ENCODE results near the gene TTC38. TPM values are rescaled to one million over a fixed set of nuclear protein-coding genes. Genes with fewer than 3 reads are reported as not detected.
"Not testable (repeated sequence)": the region's sequence is repeated elsewhere in the genome, so short reads cannot be mapped to it uniquely, and the experiment has no call there.

TTC38 gene
- total RNA-seq, 1 experiment from 2014 or later = 13.7 TPM

DNA sequence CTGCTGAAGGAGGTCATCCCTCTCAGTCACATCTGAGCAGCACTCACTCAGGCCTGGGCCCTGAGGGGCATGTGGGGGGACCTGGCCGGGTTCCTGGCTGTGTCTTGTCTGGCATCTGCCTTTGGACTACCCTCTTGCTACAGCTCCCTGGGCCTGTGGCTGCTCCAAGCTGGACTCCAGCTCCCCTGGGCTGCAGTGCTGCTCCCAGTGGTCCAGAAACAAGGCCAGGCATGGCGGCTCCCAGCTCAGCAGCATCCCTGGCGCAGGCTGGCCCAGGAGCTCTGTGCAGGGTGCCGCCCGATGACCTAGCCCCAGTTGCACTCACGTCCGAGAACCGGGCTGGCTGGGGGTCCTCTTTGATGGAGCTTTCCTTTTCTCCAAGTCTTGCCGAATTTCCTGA, 23.0 kb upstream of the TTC38 start:
- no peak for DNase-seq (ENCODE audit: extremely low read depth, low read depth)

DNA sequence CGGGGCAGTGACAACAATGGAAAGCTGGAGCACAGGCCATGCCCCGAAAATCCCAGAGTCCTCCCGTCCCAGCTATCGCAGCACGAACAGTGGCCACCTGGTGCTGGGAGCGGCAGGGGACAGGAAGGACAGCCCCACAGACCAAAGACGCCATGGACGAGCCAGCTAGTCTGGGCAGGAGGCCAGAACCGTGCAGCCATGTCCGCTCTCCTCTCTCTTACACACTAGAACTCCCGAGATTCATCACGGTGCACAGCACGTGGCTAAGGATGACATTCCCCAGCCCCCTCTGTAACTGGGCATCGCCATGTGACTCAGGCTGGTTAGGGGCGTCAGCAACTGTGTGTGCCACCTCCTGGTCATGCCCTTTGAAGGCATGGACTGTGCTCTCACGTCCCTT, 22.3 kb upstream of the TTC38 start:
- no peak for DNase-seq (ENCODE audit: extremely low read depth, low read depth)

DNA sequence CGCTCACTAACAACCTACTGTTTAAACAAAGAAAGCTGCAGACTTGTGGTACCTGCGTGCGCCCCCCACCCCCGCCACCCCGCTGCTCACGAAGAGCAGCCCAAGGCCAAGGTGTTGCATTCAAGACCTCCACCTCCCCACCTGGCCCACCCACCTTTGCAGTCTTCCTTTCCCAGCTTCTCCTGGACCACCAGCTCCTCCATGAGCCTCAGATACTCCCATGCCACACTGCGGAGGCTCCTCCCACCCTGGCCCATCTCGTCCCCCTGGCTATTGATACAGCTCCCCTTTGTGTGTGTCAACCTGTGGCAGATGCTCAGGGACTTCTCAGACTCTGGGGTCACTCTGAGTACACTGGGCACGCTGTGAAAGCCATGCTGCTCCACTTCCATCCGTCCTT, 21.6 kb upstream of the TTC38 start:
- no peak for DNase-seq (ENCODE audit: extremely low read depth, low read depth)

DNA sequence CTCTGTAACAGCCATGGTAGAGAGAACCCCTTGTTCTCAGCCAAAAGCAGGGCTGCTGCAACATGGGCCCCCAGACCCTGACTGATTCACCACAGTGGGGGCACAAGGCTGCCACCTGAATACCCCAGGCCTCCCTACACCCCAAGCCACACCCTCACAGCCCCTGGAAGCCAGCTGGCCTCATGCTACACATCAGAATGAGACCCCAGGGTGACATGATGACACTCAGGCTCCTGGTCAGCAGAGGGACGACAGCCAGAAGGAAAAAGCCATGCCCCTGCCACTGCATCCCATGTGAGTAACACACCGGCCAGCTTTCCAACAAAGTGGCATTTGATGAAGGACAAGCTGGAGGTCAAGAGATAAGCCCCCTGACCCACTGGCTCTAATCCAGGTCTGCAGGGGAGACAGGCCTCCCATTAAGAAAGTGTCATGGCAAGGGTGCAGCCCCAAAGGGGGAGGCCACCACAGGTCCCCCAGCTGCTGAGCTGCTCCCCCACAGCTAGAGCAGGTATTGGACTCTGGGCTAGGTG, 20.3 kb upstream of the TTC38 start:
- DNase-seq (ENCODE audit: extremely low read depth, low read depth) = no peak

DNA sequence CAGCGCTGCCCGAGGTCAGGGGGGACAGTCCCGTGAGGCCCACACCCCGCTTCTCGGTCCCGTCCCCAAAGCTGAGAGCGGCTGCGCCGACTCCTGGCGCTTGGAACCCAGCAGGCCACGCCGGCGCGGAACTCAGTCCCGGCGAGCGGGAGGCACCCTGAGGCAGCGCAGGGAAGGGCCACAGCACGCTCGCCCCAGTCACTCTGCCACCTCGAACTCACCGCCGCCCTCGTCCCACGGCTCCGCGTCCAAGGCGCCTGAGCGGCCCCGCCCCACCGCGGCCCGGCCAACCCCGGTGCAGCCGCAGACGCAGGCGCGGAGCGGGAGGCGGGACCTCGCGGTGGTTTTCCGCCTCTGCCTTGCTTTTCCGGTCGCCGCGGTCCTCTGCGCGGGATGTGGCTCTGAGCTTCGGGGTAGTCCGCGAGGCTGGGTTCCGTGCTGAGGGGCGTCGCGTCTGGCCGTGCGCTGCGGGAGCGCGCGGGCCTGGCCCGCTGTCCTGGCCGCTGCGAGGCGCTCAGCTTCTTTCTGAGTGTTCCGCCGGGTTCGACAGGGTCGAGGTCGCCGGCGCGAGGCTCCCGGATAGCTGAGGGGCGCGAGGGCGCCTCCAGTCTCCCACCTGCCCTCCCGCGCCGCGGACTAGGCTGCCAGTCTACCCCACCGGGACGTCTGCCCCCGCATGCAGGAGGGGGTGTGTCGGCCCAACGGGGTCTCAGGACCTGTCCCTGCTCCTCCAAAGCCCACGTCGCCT, 17.6 kb upstream of the TTC38 start, which contains the start of gene CDPF1:
Gene CDPF1 (minus strand): TSS at position 259 of the 748 bp plus-strand sequence. CDS start 2,009 bp downstream, outside the sequence.
- peak; percentile 76 for DNase-seq (ENCODE audit: extremely low read depth, low read depth)

DNA sequence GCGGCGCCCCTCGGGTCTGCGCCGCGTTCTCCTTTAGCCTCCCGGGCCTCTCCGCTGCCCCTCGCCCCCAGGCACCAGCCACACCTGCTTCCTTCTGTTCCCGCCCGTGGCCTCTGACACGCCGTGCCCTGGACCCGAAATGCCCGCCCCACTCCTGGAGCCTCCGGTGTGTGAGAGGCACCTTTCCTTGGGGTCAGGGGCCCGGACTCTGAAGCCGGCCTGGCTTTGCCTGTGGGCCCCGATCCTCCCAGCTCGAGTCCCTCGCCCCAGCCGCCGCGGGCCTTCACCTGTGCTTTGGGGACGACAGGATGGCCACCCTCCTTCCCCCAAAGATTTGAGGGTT, 17.1 kb upstream of the TTC38 start:
- DNase-seq (ENCODE audit: extremely low read depth, low read depth) = no peak

DNA sequence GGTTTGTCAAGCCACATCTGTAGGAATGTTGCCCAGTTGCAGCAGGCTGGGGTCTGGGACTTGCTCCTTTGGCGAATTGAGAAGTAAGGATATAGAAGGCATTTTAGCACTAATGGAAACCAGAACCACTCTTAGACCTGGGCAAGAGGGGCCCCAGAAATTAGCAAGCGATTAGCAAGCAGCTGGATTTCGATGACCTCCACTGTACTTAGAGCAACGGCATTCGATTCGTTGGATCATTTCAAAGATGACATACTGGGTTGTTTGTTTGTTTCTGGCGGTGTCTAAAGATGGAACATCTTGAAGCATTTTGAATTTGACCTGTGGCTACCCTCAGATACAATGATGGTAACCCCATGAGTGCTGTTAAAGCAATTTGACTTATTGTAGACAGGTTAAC, 16.5 kb upstream of the TTC38 start:
- DNase-seq (ENCODE audit: extremely low read depth, low read depth) = no peak

DNA sequence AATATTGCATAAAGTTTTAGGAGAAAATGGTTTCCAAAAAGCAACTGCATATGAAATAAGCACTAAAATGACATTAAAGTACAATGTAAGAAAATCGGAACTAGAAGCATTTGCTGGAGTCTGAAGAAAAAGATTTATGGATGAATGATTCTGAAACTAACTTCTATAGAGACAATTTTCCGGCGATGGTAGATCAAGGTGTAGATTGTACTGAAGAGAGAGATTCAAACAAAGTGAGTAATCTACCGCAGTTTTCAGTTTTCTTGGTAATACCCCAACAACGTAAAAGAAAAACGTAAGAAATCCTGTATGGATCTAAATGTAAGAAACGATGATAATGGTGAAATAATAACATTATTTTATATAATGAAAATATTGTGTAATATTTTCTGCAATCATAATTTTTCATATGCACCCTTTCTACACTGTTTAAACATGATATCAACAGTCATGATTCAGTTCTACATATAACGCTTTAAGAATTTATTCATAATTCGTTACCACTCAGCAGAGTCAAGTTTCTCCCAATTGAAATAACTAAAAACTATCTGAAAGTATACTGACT, 15.9 kb upstream of the TTC38 start:
- no peak for DNase-seq (ENCODE audit: extremely low read depth, low read depth)

DNA sequence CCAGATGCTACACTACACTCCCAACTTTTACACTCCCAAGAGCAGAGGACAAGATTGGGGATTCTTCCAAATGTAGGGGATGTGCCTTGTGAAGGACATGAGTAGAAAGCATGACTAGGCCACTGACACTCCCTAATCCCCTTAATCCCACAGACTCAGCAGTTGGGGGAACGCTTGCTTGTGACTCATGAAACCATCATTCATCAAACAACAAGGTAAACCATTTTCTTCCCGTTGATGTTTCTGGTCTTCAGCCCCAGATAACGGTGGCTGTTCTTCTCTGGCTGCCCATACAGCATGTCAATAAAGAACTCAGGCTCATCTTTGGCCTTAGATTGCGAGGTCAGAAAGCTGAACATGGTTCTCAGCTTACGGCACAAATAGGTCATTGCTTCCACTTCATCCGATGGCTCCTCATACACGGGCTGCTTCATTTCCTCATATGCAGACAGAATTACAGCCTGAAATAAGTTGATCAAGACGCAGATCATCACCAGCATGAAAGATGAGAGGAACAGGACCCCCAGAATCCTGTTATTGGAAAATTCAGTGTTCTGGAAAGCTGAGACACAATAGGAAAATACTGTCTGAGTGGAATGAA, 11.3 kb upstream of the TTC38 start:
- no peak for DNase-seq (ENCODE audit: extremely low read depth, low read depth)

DNA sequence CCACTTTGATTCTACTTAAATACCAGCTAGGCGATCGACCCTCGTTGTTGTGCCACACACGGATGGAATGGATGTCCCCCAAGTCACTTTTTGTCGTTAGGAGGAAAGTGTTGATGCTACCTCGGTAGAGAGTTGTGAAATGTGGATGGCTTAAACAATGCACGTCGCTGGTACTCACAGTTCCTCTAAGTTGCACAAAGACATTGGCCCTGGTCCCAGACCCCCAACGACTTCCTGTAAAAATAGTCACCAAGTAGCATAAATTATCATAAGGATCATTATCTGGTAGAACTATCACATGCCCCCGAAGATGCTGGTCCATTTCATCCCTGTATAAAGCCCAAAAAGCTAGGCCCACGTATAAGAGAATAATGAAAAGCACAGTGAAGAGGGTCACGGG, 8.4 kb upstream of the TTC38 start:
- DNase-seq (ENCODE audit: extremely low read depth, low read depth) = no peak

DNA sequence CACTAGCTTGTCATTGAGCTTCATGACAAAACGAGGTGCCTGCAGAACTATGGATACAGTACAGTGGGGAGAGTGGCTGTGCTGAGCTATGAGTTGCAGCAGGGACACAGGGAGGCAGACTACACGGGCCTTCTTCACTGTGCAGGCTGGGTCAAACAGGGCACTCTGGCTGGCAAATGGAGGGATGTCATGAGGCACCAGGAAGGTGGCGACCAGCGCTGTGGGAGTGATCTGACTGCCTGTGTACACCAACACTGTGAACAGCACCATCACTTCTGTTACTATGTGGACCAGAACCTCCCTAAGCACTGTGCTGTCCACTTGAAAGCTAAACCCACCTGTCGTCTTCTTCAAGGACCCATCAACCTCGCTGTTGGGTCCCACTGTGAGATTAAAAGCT, 7.8 kb upstream of the TTC38 start:
- no peak for DNase-seq (ENCODE audit: extremely low read depth, low read depth)

DNA sequence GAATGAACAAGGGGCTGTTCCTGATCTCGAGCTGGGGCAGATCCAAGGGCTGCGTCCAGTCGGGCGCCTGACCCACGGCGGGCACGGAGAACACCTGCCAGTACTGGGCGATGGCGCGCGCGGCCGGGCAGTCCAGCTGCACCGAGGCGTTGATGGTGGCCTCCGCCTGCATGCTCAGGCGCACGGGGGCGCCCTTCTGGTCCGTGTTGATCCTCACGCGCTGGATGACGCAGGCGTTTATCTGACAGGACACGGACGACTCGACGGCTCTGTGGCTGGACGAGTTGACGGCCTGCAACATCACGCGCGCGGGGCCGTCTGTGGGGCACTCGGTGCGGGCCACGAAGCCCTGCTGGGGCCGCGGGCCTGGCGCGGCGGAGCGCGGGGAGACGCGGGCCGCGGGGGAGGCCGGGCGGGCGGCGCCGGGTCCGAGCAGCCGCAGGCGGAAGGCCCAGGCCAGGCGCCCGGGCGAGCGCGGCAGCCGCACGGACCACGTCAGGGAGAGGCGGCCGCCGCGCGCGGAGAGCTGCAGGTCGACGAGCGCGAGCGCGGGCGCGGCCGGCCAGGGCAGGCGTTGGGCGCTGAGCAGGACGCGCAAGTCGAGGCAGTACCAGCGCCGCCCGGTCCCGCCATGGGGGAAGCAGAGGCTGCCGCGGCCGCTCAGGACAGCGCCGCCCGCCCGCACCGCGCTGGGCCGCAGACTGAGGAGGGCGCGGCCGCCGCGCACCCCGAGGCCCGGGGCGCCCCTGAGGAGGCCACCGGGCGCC, 5.2 kb upstream of the TTC38 start:
- DNase-seq (ENCODE audit: extremely low read depth, low read depth) = no peak

DNA sequence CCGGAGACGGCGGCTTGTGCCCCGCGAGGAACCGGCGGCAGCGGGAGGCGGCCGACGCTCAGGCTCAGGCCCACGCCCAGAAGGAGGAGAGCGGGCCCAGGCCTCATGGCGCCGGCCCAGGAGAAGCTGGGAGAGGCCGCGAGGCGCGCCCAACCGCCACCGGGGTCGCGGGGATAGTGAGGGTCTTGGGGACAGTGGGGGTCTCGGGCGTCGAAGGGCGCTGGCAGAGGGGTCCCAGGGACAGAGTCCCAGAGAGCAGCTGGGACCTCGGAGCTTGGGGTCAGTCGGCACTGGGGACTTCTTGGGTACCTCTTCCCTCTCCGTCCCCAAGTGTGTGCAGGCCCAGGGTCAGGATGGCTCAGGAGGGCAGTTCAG, 4.6 kb upstream of the TTC38 start, which contains the start of gene PKDREJ:
Gene PKDREJ (minus strand): TSS at position 128 of the 375 bp plus-strand sequence. CDS start 21 bp downstream, at position 107.
- DNase-seq (ENCODE audit: extremely low read depth, low read depth) = no peak

DNA sequence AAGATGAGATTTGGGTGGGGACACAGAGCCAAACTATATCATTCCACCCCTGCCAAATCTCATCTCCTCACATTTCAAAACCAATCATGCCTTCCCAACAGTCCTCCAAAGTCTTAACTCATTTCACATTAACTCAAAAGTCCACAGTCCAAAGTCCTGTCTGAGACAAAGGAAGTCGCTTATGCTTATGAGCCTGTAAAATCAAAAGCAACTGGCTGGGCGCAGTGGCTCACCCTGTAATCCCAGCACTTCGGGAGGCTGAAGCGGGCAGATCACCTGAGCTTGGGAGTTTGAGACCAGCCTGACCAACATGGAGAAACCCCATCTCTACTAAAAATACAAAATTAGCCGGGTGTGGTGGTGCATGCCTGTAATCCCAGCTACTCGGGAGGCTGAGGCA, 3.3 kb upstream of the TTC38 start:
- not testable (repeated sequence) for DNase-seq (ENCODE audit: extremely low read depth, low read depth)

DNA sequence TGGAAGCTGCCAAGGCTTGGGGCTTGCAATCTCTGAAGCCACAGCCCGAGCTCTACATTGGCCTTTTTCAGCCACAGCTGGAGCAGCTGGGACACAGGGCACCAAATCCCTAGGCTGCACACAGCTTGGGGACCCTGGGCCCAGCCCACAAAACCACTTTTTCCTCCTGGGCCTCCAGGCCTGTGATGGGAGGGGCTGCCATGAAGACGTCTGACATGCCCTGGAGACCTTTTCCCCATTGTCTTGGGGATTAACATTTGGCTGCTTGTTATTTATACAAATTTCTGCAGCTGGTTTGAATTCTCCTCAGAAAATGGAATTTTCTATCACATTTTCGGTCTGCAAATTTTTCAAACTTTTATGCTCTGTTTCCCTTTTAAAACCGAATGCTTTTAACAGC, 2.2 kb upstream of the TTC38 start:
- not testable (repeated sequence) for DNase-seq (ENCODE audit: extremely low read depth, low read depth)

DNA sequence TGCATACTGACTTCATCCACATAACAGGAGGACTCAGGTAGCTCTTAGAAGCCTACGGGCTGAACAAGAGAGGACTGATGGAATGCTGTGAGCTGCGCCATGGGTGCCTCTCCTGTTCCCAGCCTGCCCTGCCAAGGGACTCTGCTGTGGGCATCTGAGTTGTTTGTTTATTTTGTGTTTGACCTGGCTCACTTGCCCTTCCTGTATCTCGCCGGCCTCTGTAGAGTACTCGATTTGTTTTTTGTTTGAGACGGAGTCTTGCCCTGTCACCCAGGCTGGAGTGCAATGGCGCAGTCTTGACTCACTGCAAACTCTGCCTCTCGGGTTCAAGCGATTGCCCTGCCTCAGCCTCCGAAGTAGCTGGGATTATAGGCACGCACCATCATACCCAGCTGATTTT, 1.8 kb downstream of the TTC38 start:
- DNase-seq (ENCODE audit: extremely low read depth, low read depth) = no peak

DNA sequence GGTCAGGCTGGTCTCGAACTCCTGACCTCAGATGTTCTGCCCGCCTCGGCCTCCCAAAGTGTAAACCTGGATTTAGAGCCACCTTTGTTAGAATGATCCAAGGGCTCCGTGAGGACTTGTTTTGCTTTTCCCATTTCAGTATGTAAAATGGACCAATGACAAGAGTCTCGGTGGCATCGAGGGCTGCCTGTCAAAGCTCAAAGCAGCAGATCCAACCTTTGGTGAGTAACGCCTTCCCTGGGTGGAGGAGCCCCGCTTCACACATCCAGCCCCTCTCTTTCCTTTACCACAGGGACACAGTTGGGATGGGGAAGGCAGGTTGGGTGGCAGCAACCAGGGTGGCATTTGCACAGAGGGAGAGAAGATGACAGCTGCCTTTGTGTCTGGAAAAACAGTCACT, 4.4 kb downstream of the TTC38 start:
- no peak for DNase-seq (ENCODE audit: extremely low read depth, low read depth)

DNA sequence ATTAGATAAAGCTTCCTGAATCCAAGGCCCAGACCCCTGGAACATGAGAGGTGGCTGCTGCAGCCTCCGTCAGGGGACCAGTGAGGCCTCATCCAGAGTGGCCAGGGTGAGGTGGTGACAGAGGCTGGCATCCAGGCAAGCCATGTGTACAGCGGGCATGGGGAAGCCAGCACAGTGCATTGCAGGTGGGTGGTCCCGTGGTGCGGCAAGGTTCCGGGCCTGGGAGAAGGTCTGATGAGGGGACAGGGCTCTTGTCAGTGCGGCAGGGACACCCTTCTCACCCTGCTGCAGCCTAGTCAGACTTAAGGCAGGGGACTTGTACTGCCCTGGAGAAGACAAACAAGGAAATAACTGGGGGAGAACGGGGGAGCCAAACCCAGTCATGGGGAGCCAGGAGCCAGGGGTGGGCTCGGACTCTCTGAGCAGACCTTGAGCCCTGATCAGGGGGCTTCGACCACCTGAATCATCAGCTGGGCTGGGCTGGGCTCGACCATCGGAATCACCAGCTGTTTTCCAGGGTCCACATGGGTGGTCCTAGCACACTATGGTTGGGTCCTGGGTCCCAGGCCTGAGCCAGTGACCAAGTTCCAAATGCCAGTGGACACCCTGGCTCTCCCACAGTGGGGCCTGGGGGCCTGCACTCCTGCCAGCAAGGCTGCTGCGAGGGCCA, 5.1 kb downstream of the TTC38 start:
- no peak for DNase-seq (ENCODE audit: extremely low read depth, low read depth)

DNA sequence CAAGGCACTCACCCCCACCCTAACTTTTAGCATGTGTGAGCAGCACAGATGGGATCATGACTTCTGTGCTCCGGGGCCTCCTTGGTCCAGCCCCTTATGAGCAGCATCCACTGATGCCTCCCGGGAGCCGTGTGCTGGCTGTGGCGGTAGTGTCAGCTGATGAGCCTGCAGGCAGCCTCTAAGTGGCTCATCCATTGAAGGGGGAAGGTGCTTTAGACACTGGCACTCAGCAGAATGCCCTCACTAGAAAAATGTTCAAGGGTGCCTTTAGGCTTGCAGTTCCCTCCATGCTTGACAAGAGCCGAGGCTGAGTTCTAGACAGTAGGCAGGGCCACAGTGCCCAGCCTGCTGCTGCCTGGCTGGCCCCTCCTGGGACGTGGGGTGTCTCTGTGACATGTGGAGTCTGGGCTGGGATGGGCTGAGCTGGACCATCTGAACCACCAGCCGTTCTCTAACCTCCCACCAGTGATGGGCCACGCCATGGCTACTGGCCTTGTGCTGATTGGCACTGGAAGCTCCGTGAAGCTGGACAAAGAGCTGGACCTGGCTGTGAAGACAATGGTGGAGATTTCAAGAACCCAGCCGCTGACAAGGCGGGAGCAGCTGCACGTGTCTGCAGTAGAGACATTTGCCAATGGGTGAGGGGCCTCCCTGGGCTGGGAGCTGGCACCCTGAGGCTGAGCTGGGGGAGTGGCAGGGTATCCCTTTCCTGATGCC, 5.8 kb downstream of the TTC38 start:
- DNase-seq (ENCODE audit: extremely low read depth, low read depth) = no peak

DNA sequence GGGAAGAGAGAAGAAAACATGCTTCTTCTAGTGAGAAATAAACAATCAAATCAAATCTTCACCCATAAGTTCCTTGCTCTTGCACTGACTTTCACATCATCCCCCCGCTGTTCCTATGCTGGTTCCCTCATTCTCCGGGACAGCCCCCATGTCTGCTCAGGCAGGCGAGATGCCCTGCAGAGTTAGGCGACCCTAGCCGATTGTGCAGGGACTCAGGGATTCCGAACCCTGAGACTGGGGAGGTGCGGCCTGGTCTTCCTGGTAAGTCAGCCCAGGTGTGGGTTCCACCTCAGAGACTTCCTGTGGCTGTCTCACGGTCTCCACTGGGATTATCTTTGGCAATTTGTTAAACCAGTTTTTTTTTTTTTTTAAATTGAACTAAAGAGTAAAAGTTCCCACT, 6.6 kb downstream of the TTC38 start:
- DNase-seq (ENCODE audit: extremely low read depth, low read depth) = no peak
